GM21825 (cell line): ENCODE measurements around the gene LRRFIP2.
"Not testable (repeated sequence)": the region's sequence is repeated elsewhere in the genome, so short reads cannot be mapped to it uniquely, and the experiment has no call there.

ENCODE experiments used
- ATAC-seq: cut with Tn5 transposase; IDR thresholded peaks from one replicate; pipeline ENCODE4 v1.9.1; 2021; ENCODE audit warnings: mild to moderate bottlenecking, moderate library complexity; ENCODE audit not compliant: unreplicated experiment

Gene LRRFIP2

GRCh38 chr3:37146927-37147326, 27.5 kb downstream of the LRRFIP2 start:
- not testable (repeated sequence) for ATAC-seq

- no peak for ATAC-seq
These were observed 28.8 kb downstream of the LRRFIP2 start for GRCh38 chr3:37145611-37146010.

GRCh38 chr3:37144806-37145205, 29.6 kb downstream of the LRRFIP2 start:
- ATAC-seq = no peak

- no peak for ATAC-seq
These were observed 30.6 kb downstream of the LRRFIP2 start for GRCh38 chr3:37143821-37144220.

- ATAC-seq = no peak
These were observed 32.7 kb downstream of the LRRFIP2 start for GRCh38 chr3:37141676-37142075.

- ATAC-seq = no peak
These were observed 33.4 kb downstream of the LRRFIP2 start for GRCh38 chr3:37140899-37141541.

- no peak for ATAC-seq
These were observed 34.8 kb downstream of the LRRFIP2 start for GRCh38 chr3:37139567-37140052.

- ATAC-seq = no peak
These were observed 35.6 kb downstream of the LRRFIP2 start for GRCh38 chr3:37138816-37139215.

GRCh38 chr3:37137516-37137915, 36.9 kb downstream of the LRRFIP2 start:
- ATAC-seq = no peak

- ATAC-seq = no peak
These were observed 38.3 kb downstream of the LRRFIP2 start for GRCh38 chr3:37136067-37136466.

- no peak for ATAC-seq
These were observed 38.8 kb downstream of the LRRFIP2 start for GRCh38 chr3:37135561-37135960.

- ATAC-seq = no peak
These were observed 42.0 kb downstream of the LRRFIP2 start for GRCh38 chr3:37132334-37132733.

GRCh38 chr3:37131860-37132144, 42.6 kb downstream of the LRRFIP2 start:
- ATAC-seq = no peak

GRCh38 chr3:37130984-37131859, 43.2 kb downstream of the LRRFIP2 start:
- ATAC-seq = no peak

- no peak for ATAC-seq
These were observed 43.9 kb downstream of the LRRFIP2 start for GRCh38 chr3:37130448-37130847.

- ATAC-seq = no peak
These were observed 44.5 kb downstream of the LRRFIP2 start for GRCh38 chr3:37129871-37130270.

GRCh38 chr3:37127340-37127739, 47.0 kb downstream of the LRRFIP2 start:
- no peak for ATAC-seq

GRCh38 chr3:37126856-37127255, 47.5 kb downstream of the LRRFIP2 start:
- no peak for ATAC-seq

GRCh38 chr3:37125195-37126073, 48.9 kb downstream of the LRRFIP2 start:
- ATAC-seq = no peak

- no peak for ATAC-seq
These were observed 49.9 kb downstream of the LRRFIP2 start for GRCh38 chr3:37124435-37124834.

GRCh38 chr3:37123292-37123691, 51.1 kb downstream of the LRRFIP2 start:
- no peak for ATAC-seq
